DOHH2 (cell line): ENCODE measurements around the gene RNF8.

ENCODE experiments used
- H3F3A ChIP-seq: fragments of 200-600 bp; sonication (generic), shearing (Covaris generic); 2 replicates; pipeline ENCODE4 v1.6.0; 2016; ENCODE audit warnings: antibody characterized with exemption, mild to moderate bottlenecking; ENCODE audit not compliant: control insufficient read depth, insufficient read depth
- H3K27ac ChIP-seq: fragments of 200-600 bp; sonication (generic); 2 replicates; pipeline ENCODE4 v1.5.1; 2014; ENCODE audit warnings: low read depth, mild to moderate bottlenecking, low read length, moderate library complexity
- H3K27me3 ChIP-seq: fragments of 200-600 bp; sonication (generic); 2 replicates; pipeline ENCODE4 v1.6.1; 2014; ENCODE audit warnings: mild to moderate bottlenecking, low read length, mixed read lengths; ENCODE audit not compliant: control insufficient read depth
- H3K36me3 ChIP-seq: fragments of 200-600 bp; sonication (generic); 2 replicates; pipeline ENCODE4 v1.6.1; 2014; ENCODE audit warnings: mild to moderate bottlenecking, low read length, moderate library complexity, mixed read lengths; ENCODE audit not compliant: control insufficient read depth
- H3K4me1 ChIP-seq: fragments of 200-600 bp; sonication (generic); 2 replicates; pipeline ENCODE4 v1.6.1; 2014; ENCODE audit warnings: mild to moderate bottlenecking, low read length, mixed read lengths; ENCODE audit not compliant: control insufficient read depth
- H3K4me2 ChIP-seq: fragments of 200-600 bp; sonication (generic); 2 replicates; pipeline ENCODE4 v1.6.0; 2014; ENCODE audit warnings: mild to moderate bottlenecking, low read length, moderate library complexity
- H3K4me3 ChIP-seq: fragments of 200-600 bp; sonication (generic); 2 replicates; pipeline ENCODE4 v1.5.1; 2014; ENCODE audit warnings: mild to moderate bottlenecking, low read length, mixed read lengths
- H3K79me2 ChIP-seq: fragments of 200-600 bp; sonication (generic); 2 replicates; pipeline ENCODE4 v1.6.1; 2014; ENCODE audit warnings: mild to moderate bottlenecking, low read length, mixed read lengths; ENCODE audit not compliant: control insufficient read depth
- H3K9me2 ChIP-seq: fragments of 200-600 bp; sonication (generic); replicated peaks from 2 replicates; pipeline ENCODE4 v1.6.1; 2014; ENCODE audit warnings: mild to moderate bottlenecking, low read length, mixed read lengths; ENCODE audit not compliant: control insufficient read depth
- H3K9me3 ChIP-seq: fragments of 200-600 bp; sonication (generic); 2 replicates; pipeline ENCODE4 v1.6.1; 2014; ENCODE audit warnings: antibody characterized with exemption, low read length, mixed read lengths; ENCODE audit not compliant: control insufficient read depth, insufficient read depth
- H4K20me1 ChIP-seq: fragments of 200-600 bp; sonication (generic); 2 replicates; pipeline ENCODE4 v1.6.0; 2014; ENCODE audit warnings: low read depth, mild to moderate bottlenecking, antibody characterized with exemption, low read length, moderate library complexity; ENCODE audit not compliant: control insufficient read depth, insufficient read depth
- EZH2phosphoT487 ChIP-seq: fragments of 200-600 bp; sonication (generic); IDR thresholded peaks from 2 replicates; pipeline ENCODE4 v1.6.1; 2017; ENCODE audit warnings: borderline replicate concordance, mild to moderate bottlenecking, antibody characterized with exemption, low read length, moderate library complexity, mixed read lengths
- TF ChIP-seq, protein P1 (sequence below): fragments of 200-600 bp; sonication (generic); IDR thresholded peaks from one replicate; pipeline ENCODE4 v1.5.1; 2014; ENCODE audit warnings: antibody characterized with exemption, mild to moderate bottlenecking, low read depth, low read length; ENCODE audit not compliant: poor library complexity, severe bottlenecking

The RNF8 gene

GRCh38 chr6:37435373-37435772, 81.6 kb downstream of the RNF8 start:
- no peak for TF ChIP-seq EZH2phosphoT487
- TF ChIP-seq, protein P1, sequence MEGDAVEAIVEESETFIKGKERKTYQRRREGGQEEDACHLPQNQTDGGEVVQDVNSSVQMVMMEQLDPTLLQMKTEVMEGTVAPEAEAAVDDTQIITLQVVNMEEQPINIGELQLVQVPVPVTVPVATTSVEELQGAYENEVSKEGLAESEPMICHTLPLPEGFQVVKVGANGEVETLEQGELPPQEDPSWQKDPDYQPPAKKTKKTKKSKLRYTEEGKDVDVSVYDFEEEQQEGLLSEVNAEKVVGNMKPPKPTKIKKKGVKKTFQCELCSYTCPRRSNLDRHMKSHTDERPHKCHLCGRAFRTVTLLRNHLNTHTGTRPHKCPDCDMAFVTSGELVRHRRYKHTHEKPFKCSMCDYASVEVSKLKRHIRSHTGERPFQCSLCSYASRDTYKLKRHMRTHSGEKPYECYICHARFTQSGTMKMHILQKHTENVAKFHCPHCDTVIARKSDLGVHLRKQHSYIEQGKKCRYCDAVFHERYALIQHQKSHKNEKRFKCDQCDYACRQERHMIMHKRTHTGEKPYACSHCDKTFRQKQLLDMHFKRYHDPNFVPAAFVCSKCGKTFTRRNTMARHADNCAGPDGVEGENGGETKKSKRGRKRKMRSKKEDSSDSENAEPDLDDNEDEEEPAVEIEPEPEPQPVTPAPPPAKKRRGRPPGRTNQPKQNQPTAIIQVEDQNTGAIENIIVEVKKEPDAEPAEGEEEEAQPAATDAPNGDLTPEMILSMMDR, result no peak
- H3K4me2 ChIP-seq, result no peak overlapping the region
- H3K36me3 ChIP-seq, result peaks cover 34% of the 10 kb centered on the region
- H3K79me2 ChIP-seq, result peaks cover 24% of the 10 kb centered on the region
- peaks cover 17% of the 10 kb centered on the region for H3K4me1 ChIP-seq
- no peaks in the 10 kb centered on the region for H3F3A ChIP-seq
- no peak overlapping the region for H3K4me3 ChIP-seq
- no peaks in the 10 kb centered on the region for H4K20me1 ChIP-seq
- H3K9me3 ChIP-seq, result no peaks in the 10 kb centered on the region
- no peaks in the 10 kb centered on the region for H3K27me3 ChIP-seq
- no peaks in the 10 kb centered on the region for H3K9me2 ChIP-seq
- no peak overlapping the region for H3K27ac ChIP-seq

DNA sequence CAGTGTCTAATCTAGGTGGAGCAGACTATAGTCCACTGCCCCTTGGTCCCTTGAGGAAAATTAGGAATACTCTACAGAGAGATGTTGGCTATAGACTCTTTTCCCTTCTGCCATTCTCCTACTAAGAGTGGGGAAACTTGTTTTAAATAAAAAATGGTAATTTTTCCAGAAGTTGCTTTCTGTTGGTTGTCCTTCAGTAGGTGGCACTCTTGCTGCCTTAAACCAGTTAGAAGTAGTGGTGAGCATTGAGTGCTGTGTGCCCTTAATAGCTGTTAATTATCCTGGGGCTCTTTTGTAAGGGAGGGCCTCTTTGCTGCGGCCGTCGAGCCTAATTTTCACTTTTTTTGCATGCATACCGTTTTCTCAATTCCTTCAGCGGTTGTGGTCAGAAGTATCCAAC, 82.0 kb downstream of the RNF8 start:
- H3K79me2 ChIP-seq, result peaks cover 24% of the 10 kb centered on the region
- H3K4me1 ChIP-seq, result peaks cover 17% of the 10 kb centered on the region
- H3K27me3 ChIP-seq, result no peaks in the 10 kb centered on the region
- H4K20me1 ChIP-seq, result no peaks in the 10 kb centered on the region
- H3K9me2 ChIP-seq, result no peaks in the 10 kb centered on the region
- H3K9me3 ChIP-seq, result no peaks in the 10 kb centered on the region
- TF ChIP-seq, protein P1, result peak; percentile 32
- no peak for TF ChIP-seq EZH2phosphoT487
- peaks cover 37% of the 10 kb centered on the region for H3K36me3 ChIP-seq
- no peak overlapping the region for H3K4me2 ChIP-seq
- no peak overlapping the region for H3K27ac ChIP-seq
- no peaks in the 10 kb centered on the region for H3F3A ChIP-seq
- no peak overlapping the region for H3K4me3 ChIP-seq

DNA sequence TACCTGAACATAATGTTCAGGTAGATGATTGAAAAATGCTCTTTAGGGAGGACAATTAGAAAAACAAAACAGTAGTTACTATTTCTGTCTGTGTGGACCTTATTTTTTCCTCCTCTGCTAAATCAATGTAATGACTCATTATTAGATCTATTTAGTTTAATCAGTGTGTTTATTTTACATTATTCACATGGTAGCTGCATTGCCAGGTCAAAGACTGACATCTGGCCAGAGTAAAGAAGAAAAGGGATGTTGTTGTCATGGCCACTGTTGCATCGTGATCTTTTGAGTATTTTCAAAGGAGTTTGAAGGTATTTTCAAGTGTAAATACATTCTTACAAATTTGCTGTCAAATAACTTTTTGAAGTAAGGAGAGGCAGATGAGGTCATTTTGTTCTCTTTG, 85.1 kb downstream of the RNF8 start:
- Histone ChIP-seq H3K79me2 (peaks cover 17% of the 10 kb centered on the region), H3K27ac (no peak overlapping the region), H3K27me3 (no peaks in the 10 kb centered on the region), H3K9me3 (no peaks in the 10 kb centered on the region), H3K4me1 (peaks cover 10% of the 10 kb centered on the region), H3K4me3 (no peak overlapping the region), H3K36me3 (peaks cover 44% of the 10 kb centered on the region), H3F3A (no peaks in the 10 kb centered on the region), H4K20me1 (no peaks in the 10 kb centered on the region), H3K4me2 (no peak overlapping the region), H3K9me2 (no peaks in the 10 kb centered on the region)
- TF ChIP-seq, protein P1, result no peak
- no peak for TF ChIP-seq EZH2phosphoT487
